ENCODE results near the gene ADAM15. TPM values are rescaled to one million over a fixed set of nuclear protein-coding genes. Genes with fewer than 3 reads are reported as not detected.

ADAM15 gene
- total RNA-seq, 4 donors from 2014 or later = 135 to 194 (median 183) TPM

DNA sequence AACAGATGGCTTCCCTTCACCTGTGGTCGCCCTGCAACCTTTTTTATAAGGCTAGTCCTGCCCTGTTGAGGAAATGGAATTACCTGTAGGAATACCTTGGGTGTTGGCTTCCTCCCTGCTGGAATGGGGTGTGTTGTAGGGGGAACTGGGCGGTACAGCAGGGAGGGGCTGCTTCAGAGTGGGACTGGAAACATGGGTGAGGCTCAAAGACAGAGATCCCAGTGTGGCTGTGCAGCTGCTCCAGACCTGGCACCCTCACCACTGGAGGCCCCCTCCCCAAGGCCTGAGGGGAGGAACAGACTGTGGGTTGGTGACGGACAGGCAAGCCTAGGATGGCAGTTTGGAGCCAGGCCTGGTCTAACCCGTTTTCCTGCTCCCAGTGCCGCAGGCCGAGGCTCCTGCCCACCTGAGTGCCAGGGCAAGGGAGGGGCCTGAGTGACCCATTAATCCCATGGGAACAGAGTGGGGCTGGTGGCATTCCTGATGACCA lies 32.0 kb downstream of the ADAM15 start:
- Histone ChIP-seq H3K36me3 (peaks cover 0 to 8% (median 0%) of the 10 kb centered on the region in 3 donors), H3K27me3 (peaks cover 0 to 59% (median 20%) of the 10 kb centered on the region in 4 donors), H3K4me1 (peaks cover 70 to 83% (median 71%) of the 10 kb centered on the region in 3 donors), H3K4me3 (peak overlapping the region in 3 of 4 donors; percentile 35 to 71 (median 65)), H3K27ac (peak overlapping the region; percentile 90 to 97 (median 96)), H3K9me3 (no peaks in the 10 kb centered on the region)
- TF ChIP-seq POLR2A (IDR thresholded peaks at IDR 0.05) = no peak
- TF ChIP-seq, protein P1, sequence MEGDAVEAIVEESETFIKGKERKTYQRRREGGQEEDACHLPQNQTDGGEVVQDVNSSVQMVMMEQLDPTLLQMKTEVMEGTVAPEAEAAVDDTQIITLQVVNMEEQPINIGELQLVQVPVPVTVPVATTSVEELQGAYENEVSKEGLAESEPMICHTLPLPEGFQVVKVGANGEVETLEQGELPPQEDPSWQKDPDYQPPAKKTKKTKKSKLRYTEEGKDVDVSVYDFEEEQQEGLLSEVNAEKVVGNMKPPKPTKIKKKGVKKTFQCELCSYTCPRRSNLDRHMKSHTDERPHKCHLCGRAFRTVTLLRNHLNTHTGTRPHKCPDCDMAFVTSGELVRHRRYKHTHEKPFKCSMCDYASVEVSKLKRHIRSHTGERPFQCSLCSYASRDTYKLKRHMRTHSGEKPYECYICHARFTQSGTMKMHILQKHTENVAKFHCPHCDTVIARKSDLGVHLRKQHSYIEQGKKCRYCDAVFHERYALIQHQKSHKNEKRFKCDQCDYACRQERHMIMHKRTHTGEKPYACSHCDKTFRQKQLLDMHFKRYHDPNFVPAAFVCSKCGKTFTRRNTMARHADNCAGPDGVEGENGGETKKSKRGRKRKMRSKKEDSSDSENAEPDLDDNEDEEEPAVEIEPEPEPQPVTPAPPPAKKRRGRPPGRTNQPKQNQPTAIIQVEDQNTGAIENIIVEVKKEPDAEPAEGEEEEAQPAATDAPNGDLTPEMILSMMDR (IDR thresholded peaks at IDR 0.05) = no peak
- no peak for DNase-seq
- 60% methylated on average over 1 of the region's 6 CpGs; no CpG with 5 or more reads in 1 of the 2 donors for WGBS, 2 donors
- intact Hi-C loops (cut with DNase I) = no loop called here

DNA sequence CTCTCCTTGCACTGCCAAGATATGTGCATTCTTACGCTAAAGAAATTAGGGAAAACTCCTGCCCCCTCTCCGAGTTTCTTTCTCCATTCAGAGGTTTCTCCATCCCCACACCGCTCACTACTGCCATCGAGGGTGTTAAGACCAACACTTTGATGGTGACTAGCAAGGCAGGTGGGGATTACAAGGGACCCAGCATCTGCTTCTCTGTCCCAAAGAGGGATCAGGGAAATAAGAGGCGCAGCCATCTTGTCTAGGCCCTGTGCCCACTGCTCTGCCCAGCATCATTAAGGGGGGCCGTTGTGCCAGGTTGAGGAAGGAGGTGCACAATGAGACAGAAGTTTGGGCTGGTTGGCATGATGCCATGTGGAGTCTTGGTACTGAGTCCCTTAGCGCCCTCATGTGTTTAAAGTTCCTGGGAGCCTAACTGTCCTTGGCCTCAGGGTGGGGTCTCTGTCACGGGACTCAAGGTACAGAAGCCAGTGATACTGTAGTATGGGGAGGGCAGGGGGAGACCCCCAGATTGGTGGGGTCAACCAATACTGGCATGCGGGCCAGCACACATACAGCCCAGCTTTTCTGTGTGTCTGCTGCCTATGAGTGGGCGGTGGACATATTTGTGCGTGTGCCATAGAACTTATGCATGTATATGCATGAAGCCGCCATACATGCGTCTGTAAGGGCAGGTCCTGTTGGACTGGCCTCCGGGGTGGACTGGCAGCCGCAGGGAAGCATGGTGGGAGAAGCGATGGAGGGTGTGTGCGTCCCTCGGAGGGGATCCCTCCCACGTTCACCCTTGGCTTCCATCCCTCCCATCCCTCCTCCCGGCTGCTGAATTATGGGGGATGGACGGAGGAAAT lies 33.0 kb downstream of the ADAM15 start:
- Histone ChIP-seq H3K4me1 (peaks cover 63 to 73% (median 64%) of the 10 kb centered on the region in 3 donors), H3K27me3 (peaks cover 0 to 54% (median 20%) of the 10 kb centered on the region in 4 donors), H3K4me3 (peak overlapping the region; percentile 59 to 84 (median 70)), H3K9me3 (no peaks in the 10 kb centered on the region), H3K36me3 (peaks cover 0 to 8% (median 0%) of the 10 kb centered on the region in 3 donors), H3K27ac (peak overlapping the region; percentile 90 to 97 (median 96))
- intact Hi-C loops (cut with DNase I) = loop anchor here (2.0 kb wide), 1 partner anchor 21 kb away; the partner anchor contains the start of gene EFNA4
- WGBS, 2 donors = 22 to 26% methylated on average over 9 to 21 of the region's 21 CpGs
- DNase-seq = no peak
- TF ChIP-seq POLR2A (IDR thresholded peaks at IDR 0.05) = no peak
- TF ChIP-seq, protein P1 (IDR thresholded peaks at IDR 0.05) = peak in 2 of 6 experiments; percentile 37 to 38

GRCh38 chr1:155084722-155085503 lies 33.8 kb downstream of the ADAM15 start:
- DNase-seq = peak; percentile 69
- H3K36me3 ChIP-seq = peaks cover 0 to 8% (median 0%) of the 10 kb centered on the region in 3 donors
- peak overlapping the region; percentile 90 to 97 (median 96) for H3K27ac ChIP-seq
- TF ChIP-seq, protein P1 (IDR thresholded peaks at IDR 0.05) = peak; percentile 85 to 99 (median 98)
- peak in 1 of 4 donors; percentile 40 for TF ChIP-seq POLR2A (IDR thresholded peaks at IDR 0.05)
- intact Hi-C loops (cut with DNase I) = loop anchor here (2.0 kb wide), 1 partner anchor 22 kb away; the partner anchor contains the start of gene EFNA4
- H3K9me3 ChIP-seq = no peaks in the 10 kb centered on the region
- peaks cover 0 to 46% (median 16%) of the 10 kb centered on the region in 4 donors for H3K27me3 ChIP-seq
- H3K4me1 ChIP-seq = peaks cover 55 to 65% (median 56%) of the 10 kb centered on the region in 3 donors
- H3K4me3 ChIP-seq = peak overlapping the region; percentile 59 to 84 (median 70)
- 0% methylated on average over 2 to 19 of the region's 67 CpGs for WGBS, 2 donors

DNA sequence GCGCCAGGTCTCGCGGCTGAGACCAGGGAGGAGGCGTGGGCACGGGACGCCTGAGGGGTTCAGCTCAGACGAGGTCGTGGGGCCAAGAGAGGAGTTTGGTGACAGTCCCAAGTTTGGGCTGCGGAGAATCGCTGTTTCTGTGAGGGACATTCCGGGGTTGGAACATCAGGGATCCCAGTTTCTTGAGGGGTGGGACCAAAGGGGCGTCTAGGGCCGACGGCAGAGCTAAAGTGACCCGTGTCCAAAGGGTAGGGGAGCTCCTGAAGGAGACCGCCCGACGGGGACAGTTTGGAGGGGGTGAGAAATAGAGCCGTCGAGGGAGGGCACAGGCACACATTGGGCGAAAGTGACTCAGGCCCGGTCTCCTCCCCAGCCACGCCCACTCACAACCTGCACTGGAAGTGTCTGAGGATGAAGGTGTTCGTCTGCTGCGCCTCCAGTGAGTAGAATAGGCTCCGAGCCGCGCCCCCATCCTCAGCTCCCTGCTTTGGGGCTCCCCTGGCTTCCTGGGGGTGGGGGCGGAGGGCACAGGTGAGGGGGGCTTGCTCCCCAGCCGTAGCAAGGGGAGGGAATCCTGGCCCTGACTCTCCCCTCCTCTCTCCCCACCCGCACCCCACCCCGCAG lies 34.5 kb downstream of the ADAM15 start:
- Histone ChIP-seq H3K36me3 (peaks cover 0 to 8% (median 0%) of the 10 kb centered on the region in 3 donors), H3K9me3 (no peaks in the 10 kb centered on the region), H3K27me3 (peaks cover 0 to 39% (median 9%) of the 10 kb centered on the region in 4 donors), H3K4me1 (peaks cover 48 to 58% (median 49%) of the 10 kb centered on the region in 3 donors), H3K27ac (peak overlapping the region; percentile 90 to 97 (median 96)), H3K4me3 (peak overlapping the region; percentile 59 to 84 (median 70))
- peak; percentile 40 for DNase-seq
- WGBS, 2 donors = 1% methylated on average over 16 to 20 of the region's 32 CpGs
- TF ChIP-seq, protein P1 (IDR thresholded peaks at IDR 0.05) = no peak
- no peak for TF ChIP-seq POLR2A (IDR thresholded peaks at IDR 0.05)
- intact Hi-C loops (cut with DNase I) = loop anchor here (2.0 kb wide), 1 partner anchor 23 kb away; the partner anchor contains the start of gene EFNA4
